Measurements from ENCODE around the gene RTP1.

RTP1 gene

GRCh38 chr3:187247398-187247797 is 50.1 kb downstream of the RTP1 start:
- TF ChIP-seq, protein P1, sequence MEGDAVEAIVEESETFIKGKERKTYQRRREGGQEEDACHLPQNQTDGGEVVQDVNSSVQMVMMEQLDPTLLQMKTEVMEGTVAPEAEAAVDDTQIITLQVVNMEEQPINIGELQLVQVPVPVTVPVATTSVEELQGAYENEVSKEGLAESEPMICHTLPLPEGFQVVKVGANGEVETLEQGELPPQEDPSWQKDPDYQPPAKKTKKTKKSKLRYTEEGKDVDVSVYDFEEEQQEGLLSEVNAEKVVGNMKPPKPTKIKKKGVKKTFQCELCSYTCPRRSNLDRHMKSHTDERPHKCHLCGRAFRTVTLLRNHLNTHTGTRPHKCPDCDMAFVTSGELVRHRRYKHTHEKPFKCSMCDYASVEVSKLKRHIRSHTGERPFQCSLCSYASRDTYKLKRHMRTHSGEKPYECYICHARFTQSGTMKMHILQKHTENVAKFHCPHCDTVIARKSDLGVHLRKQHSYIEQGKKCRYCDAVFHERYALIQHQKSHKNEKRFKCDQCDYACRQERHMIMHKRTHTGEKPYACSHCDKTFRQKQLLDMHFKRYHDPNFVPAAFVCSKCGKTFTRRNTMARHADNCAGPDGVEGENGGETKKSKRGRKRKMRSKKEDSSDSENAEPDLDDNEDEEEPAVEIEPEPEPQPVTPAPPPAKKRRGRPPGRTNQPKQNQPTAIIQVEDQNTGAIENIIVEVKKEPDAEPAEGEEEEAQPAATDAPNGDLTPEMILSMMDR (IDR thresholded peaks at IDR 0.05; ENCODE audit: low read depth, low read length, missing control alignments) = no peak
- no peak overlapping the region for H3K4me3 ChIP-seq (ENCODE audit: low read depth, low read length)
- DNase-seq (ENCODE audit: low read depth) = no peak
